Forelimb muscle (tissue), 1 donor: ENCODE results near the gene ISOC1. TPM values are rescaled to one million over a fixed set of nuclear protein-coding genes. Genes with fewer than 3 reads are reported as not detected.
A peak's percentile ranks its signal among the peaks of the same experiment; 100 is the strongest.

ENCODE experiments used
- DNase-seq: peaks from one replicate; pipeline ENCODE4 v3.0.0-alpha.2; 2013; ENCODE audit warnings: low read depth
- polyA plus RNA-seq: library from polyadenylated mRNA; unstranded; fragments of 120-200 nt; gene quantifications from one replicate; pipeline ENCODE4 v1.2.1, GENCODE V29; 2013; ENCODE audit not compliant: insufficient read length

ISOC1 gene
- 24.8 TPM for polyA plus RNA-seq

DNA sequence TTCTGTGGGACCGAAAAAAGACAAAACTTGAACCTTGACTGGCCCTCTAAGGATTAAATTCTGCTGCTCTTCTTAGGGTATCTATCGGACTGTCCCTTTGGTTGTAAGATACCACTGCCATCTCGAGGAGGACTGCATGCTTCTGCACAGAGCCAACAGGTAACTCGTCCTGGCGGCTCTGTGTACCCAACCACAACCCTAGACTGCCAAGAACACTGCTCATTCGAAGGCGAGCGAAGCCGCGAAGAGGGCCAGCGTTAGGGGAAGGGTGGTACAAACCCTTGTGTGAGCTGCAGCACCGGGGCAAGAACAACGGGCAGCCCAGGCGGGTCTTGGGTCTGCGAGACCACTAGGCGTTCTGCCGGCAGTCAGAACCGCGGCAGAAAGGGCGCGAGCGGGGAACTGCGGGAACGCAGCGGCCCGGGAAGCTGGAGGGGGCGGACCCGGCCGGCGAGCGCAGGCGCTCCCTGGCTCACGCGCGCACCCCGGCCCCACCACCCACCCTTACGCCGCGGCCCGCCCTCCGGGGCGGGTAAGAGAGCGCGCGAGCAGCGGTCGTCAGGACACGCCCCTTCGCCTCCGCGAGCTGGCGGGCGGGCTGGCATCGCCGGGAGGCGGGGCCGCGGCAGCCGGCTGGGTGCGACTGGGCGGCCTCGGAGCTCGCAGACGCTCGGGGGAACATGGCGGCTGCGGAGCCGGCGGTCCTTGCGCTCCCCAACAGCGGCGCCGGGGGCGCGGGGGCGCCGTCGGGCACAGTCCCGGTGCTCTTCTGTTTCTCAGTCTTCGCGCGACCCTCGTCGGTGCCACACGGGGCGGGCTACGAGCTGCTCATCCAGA lies at the start of gene ISOC1:
ISOC1 (plus strand) TSS at position 663 of the 837 bp plus-strand sequence; CDS start at position 681, 18 bp downstream.
- DNase-seq, result peak; percentile 81

DNA sequence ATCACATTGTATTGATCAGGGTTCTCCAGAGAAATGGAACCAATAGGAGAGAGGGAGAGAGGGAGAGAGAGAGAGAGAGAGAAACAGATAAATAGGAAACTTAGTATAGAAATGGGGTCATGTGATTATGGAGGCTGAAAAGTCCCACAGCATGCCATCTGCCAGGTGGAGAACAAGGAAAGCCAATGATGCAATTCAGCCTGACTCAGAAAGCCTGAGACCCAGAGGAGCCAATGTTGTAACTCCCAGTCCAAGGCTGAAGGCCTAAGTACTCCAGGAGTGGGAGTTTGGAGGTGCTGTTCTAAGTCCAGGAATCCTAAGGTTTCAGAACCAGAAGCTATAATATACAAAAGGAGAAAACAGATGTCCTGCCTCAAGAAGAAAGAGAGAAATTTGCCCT lies 48.4 kb upstream of the ISOC1 start:
- DNase-seq, result no peak

DNA sequence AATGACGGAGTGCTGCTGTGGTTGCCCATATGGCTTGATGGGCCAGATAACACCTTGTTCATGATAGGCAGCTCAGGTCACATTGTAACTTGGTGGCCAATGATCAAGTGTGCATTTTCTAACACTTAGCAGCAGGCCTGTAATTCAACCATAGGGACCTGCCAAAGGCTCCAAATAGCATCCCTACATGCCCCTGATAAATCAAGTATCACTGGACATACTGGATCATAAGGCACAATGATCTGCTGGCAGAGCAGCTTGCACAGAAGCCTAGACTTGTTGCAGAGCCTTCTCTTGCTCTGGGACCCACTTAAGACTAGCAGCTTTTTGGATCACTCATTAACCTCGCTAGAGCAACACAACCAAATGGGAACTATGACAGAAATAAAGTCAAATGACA lies 46.0 kb upstream of the ISOC1 start:
- DNase-seq, result no peak

DNA sequence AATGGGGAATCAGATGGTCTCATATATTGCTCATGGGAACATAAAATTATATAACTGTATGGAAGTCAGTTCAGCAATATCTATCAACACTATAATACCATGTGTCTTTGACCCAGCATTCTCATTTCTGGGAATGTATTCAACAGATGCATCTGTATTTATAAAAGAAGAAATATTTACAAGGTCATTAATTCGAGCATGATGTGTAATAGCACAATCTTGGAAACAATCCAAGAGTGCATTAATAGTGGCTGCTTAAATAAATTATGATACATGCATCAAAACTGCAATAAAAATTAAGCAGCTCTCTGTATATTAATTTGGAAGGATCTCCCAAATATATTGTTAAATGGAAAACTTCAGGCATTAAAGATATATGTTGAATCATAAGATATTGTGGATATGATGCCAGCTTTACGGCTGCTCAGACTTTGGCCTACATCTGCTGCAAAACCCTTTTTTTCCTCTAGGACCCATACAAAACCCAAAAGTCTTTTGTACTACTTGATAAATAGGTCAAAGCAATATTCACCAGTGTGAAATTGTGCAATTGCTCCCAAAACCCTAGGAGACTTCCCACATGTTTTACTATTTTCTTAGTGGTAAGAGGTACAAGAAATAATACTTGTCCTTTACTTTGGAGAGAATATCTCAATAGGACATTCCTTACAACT lies 45.3 kb upstream of the ISOC1 start:
- no peak for DNase-seq

DNA sequence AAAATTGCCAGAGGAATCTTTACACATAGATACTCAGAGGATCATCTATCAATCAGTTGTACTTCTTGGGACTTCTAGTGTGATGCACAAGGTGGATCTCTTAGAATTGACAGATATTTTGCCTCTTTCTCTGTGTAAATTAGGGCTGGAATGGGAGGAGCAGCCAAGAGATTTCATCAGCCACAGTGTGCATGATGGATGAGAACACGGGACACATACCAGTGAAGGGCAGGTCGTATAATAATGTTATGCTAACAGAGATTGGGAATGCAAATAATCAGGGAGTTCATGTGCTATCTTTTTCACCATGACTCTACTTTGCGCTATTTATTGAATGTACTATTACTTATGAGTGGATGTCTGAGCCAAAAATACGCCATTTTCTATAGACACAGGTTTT lies 43.3 kb upstream of the ISOC1 start:
- no peak for DNase-seq

DNA sequence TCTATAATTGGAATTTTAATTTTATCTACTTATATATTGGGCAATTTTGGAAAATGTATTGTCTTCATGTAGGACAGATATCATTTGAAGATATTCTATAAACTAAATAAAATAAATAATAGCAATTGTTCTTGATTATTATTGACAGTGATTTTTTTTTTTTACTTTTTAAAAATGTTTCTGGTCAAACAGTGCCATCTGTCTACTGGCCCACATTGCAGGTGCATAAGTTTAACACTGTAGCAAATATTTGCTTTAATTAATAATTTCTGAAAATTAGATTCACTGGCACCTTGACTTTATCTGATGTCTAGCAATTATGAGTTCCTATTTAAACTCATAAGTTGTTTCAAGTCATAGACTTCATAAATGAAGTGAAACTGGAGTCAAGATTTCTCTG lies 41.1 kb upstream of the ISOC1 start:
- no peak for DNase-seq

DNA sequence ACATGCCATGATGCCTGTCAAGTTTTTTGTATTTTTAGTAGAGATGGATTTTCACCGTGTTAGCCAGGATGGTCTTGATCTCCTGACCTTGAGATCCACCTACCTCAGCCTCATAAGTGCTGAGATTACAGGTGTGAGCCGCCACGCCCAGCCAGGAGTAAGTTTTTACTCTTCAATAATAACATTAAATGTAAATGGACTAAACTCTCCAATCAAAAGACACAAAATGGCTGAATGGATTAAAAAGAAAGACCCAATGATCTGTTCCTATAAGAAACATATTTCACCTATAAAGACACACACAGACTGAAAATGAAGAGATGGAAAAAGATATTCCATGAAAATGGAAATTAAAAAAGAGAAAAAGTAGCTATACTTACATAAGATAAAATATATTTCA lies 37.2 kb upstream of the ISOC1 start:
- no peak for DNase-seq

DNA sequence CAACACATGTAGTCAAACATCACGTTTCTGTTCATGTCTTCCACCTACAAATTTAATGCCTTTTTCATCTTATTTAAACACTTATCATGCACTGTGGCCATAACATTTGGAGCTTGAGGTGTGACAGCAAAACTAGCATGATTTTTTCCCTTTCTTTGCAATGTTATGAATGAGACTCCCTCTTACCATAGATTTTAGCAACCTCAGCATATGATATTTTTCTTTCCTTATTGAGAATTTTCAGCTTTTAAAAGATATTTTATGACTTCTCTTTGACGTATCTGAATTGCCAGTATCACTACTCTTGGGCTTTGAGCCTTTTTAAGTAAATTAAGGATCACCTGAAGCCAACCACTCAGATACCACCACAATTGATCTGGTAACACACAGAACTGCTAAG lies 32.7 kb upstream of the ISOC1 start:
- DNase-seq, result no peak

DNA sequence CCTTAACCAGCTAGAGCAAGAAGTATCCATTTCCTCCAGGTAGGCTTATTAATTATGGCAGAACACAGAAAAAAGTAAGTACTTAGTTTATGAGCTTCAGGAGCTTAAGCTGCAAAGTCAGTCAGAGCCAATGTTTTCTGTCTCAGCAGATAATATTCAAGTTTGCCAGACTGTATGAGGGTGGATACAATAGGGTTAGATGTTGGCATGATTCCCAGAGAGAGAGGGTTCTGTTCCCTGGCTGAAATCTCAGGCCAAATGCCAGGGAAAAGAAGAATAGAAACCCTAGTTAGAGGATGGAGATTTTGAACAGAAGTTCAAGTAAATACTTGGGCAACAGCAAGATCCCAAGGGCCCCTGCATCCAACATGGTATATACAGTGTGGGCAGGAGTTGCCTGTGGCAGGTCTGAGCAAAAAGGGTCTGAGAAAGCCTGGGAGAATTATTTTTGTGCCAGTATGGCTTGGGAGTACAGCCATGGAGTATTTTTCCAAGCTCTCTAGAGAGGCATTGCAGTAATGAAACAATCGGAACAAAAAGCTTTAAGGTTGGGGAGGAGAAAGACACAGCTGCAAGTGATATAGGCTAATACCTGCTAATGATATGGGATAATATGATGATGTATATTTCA lies 31.0 kb upstream of the ISOC1 start:
- DNase-seq, result no peak

DNA sequence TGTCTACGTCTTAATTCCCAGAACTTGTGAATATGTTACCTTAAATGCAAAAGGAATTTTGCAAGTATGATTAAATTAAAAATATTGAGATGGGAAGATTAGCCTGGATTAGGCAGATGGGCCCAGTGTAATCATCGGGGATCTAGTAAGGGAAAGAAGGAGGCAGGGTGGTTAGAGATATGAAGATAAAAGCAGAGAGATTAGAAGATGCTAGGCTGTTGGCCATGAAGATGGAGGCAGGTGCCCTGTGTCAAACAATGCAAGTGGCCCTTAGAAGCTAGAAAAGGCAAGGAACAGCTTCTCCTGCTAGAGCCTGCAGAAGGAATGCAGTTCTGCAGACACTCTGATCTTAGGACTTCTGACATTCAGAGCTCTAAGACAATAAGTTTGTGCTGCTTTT lies 28.8 kb upstream of the ISOC1 start:
- DNase-seq, result no peak

DNA sequence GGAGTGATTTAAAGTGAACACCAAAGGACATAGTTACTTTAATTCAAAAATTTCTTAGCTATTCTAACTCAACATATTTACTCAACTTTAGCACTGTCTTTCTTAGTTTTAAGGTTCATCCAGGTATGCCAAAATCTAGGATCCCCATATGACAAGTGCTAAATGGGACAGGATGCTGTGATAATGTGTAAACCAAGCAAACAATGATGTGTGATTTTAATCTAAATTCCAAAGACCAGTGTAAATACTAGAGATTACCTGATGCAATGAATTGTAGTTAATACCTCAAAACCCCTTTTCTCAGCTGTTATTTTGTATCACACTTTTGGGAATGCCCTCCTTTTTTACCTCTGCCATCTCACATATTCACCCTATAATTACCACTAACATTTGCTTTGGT lies 26.8 kb upstream of the ISOC1 start:
- DNase-seq, result no peak

DNA sequence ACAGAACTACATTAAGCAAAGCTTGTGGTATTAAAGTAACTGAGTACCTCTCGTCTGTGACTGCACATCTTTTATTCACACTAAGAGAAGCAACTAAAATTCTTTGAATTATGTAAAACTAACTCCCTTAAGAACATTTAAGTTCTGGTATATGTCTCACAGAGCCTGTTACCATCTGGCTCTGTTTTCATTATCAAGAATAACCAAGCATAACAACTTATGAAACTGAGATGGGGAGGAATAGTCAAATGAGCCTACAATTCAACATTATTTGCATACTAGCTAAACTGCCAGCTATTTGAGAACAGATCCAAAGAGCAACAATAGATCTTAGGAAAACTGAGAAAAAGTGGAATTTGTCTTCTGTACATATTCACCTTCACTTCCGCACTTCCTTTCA lies 25.3 kb upstream of the ISOC1 start:
- no peak for DNase-seq

DNA sequence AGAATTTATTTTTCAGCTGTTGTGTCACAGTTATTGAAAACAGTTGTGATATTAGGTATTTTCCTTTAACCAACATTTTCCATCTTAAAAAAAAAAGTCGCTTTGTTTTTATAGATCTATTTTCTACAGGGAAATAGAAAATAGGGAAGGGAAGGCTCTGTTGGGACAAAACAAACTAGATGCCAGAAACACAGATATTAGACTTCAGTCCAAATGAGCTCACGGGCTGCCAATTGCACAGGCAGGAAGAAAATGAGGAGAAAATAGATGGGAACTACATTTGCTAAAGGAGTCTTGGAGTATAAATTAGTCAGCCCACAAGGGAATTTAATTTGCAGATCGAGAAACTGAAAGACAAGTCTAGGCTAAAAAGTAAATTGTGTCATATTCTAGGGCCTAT lies 21.4 kb upstream of the ISOC1 start:
- no peak for DNase-seq

DNA sequence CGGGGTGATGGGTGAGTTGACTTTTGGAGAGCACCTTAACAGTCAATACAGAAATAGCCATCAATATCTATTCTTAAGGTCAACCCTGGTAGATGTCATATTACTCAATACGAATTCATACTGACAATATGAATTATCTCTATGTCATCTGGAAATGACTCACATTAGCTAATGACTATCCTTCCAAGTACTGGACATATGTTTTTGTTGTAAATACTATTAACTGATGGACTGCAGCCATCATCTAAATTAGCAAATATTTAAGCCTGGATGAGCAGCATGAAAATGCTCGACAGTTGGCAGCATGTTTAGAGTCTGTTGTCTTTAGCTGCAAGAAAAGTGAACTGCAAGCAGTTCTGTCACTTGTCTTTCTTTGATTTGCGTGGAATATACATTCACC lies 19.6 kb upstream of the ISOC1 start:
- DNase-seq, result peak; percentile 58

DNA sequence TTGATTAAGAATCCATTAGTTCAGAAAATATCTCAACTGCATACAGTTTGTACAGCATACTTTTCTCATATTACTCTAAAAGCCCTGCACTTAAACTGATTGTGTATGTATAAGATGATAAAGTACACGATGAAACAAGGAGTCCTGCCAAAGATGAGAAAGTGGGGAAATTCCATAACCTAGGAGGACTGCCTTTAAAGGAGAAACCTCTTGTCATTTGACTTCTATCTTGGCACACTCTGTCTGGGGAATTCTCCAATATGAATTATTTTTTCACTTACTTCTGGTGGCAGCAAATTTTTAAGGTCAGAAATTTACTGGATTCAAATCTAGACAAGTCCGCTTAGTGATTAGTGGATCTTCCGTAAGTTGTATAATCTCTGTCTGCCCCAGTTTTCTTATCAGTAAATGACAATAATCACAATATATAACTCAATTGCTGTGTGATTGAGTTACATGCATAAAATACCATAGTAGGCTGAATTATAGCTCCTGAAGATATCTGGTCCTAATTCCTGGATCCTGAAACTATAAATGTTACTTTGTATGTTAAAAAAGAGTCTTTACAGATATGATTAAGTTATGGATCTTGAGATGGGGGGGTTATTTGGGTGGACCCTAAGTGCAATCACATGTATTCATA lies 17.0 kb upstream of the ISOC1 start:
- no peak for DNase-seq

DNA sequence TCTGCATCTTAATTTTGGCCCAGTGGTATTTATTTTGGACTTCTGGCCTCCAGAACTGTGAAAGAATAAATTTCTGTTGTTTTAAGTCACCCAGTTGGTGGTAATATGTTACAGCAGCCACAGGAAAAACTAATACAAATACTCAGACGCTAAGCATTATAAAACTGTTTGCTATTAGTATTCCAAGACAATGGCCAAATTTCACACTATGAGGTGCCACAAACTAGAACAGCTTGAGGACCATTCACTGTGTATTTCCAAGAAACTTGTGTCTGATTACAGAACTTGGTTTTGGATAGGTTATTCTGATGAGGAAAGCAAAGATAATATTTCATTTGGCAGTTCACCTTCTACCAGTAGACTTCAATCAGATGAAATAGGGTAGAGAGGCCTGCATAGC lies 16.3 kb upstream of the ISOC1 start:
- DNase-seq, result no peak

DNA sequence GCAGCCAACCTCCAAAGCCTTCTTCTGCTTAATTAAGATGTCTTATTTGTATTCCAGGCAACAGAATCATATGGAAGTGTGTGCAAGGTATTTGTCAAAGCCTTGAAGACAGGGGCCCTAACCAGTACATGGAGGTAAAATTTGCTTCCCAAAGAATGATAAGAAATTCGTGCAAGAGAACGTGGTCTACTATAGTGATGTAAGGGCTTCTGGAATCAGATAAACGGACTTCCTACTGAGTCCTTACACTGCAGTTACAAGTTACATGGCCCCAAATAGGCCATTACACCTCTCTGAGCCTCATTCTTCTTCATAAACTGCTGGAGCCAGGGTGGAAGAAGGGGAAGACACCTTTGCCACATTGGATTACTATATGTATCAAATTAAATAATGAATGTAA lies 15.9 kb upstream of the ISOC1 start:
- no peak for DNase-seq

DNA sequence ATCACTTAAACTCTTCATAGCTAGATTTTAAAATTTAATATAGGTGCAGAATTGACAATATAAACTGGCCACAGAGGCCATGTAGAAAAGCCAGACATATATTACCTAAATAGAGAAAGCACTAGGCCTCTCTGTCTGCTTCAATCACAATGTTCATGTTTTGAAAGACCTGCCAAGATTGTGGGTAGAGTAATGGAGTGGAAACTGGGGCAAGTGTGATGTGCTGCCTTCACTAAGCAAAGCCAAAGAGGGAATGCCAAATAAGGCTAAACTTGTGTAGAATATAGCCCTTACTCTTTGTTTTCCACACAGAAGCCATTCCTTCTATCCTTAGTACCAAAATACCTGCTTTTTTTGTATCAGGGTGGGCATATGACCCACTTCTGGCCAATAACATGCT lies 15.1 kb upstream of the ISOC1 start:
- DNase-seq, result no peak

DNA sequence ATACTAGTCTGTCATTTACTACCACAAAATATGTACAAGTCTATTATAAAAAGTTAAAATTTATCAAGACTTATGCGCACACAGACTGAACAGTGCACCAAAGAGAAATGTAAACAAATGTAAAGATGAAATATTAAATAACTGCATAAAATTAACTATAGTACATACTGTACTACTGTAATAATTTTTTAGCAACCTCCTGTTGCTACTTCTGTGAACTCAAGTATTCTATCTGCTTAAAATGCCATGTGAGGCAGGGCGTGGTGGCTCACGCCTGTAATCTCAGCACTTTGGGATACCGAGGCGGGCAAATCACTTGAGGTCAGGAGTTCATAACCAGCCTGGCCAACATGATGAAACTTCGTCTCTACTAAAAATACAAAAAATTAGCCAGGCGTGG lies 13.8 kb upstream of the ISOC1 start:
- no peak for DNase-seq

DNA sequence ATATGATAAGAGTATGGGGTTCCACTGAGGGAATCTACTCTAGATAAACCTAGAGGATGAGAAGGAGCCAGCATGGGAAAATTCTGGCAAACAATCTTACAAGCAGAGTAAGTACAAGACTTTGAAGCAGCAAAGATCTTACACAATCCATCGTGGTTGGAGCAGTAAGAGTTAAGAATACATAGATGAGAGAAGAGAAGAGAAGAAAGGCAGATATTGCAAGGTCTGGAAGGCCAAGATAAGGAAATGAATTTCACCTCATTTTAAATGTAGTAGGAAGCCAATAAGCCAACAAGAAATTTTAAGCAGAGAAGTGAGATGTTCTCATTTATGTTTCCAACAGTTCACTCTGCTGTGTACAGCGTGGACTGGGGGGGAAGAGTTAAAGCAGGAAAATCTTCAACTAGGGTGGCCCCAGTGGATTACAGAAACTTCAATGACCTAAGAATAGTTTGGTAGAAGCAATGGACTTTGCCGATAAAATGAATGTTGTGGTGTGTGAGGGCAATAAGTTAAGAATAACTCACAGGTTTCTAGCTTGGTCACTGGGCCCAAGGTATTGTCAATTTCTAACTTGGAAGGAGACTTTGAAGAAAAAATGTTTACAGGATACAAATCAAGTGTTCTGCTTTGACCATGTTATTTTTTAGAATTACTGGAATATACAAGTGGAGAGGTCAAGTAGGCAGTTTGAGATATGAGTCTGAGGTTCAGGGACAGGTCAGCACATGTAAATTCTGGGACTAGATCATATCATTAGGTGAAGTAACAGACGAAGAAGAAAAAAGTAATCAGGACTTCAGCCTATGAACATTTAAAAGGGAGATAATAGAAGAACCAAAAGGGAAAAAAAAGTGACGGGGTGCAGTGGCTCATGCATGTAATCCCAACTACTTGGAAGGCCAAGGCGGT lies 12.1 kb upstream of the ISOC1 start:
- DNase-seq, result no peak
